HepG2 (cell line): ENCODE data around the gene TOP1. TPM values are rescaled to one million over a fixed set of nuclear protein-coding genes. Genes with fewer than 3 reads are reported as not detected.
A peak's percentile ranks its signal among the peaks of the same experiment; 100 is the strongest.

Experiments
- ARID4A ChIP-seq: sonication (generic); formaldehyde crosslinking; IDR thresholded peaks from 2 replicates; pipeline ENCODE4 v1.5.0; 2020; ENCODE audit warnings: mild to moderate bottlenecking, missing genetic modification reagents, borderline replicate concordance
- DPF2 ChIP-seq: sonication (generic); formaldehyde crosslinking; IDR thresholded peaks from 2 replicates; pipeline ENCODE4 v1.4.0; 2020; ENCODE audit warnings: mild to moderate bottlenecking, low read depth, missing genetic modification reagents, borderline replicate concordance
- E2F2 ChIP-seq: sonication (generic); formaldehyde crosslinking; IDR thresholded peaks from 2 replicates; pipeline ENCODE4 v1.4.0; 2020; ENCODE audit warnings: missing genetic modification reagents, borderline replicate concordance
- EED ChIP-seq: sonication (generic); formaldehyde crosslinking; IDR thresholded peaks from 2 replicates; pipeline ENCODE4 v1.5.0; 2020; ENCODE audit warnings: mild to moderate bottlenecking, missing genetic modification reagents
- EP300 ChIP-seq, 3 experiments: sonication (generic) in 1 of 3; formaldehyde crosslinking in 1 of 3; IDR thresholded peaks; 2 replicates each; pipeline versions ENCODE4 v1.5.1 to v1.6.1; 2011 to 2020; ENCODE audit warnings: low read depth in 2 of 3, low read length in 2 of 3, borderline replicate concordance in 1 of 3, improper control_type of control experiment in 1 of 3, mild to moderate bottlenecking in 1 of 3, missing genetic modification reagents in 1 of 3, moderate library complexity in 1 of 3
- FLYWCH1 ChIP-seq: sonication (generic); formaldehyde crosslinking; IDR thresholded peaks from 2 replicates; pipeline ENCODE4 v1.8.1; 2023; ENCODE audit warnings: mild to moderate bottlenecking, missing genetic modification reagents
- FOSL2 ChIP-seq: sonication (generic); formaldehyde crosslinking; IDR thresholded peaks from 2 replicates; pipeline ENCODE4 v1.4.0; 2020; ENCODE audit warnings: missing genetic modification reagents
- GATAD1 ChIP-seq: IDR thresholded peaks from 2 replicates; pipeline ENCODE4 v1.6.1; 2016; ENCODE audit warnings: missing genetic modification reagents, missing compliant biosample characterization
- KLF12 ChIP-seq: sonication (generic); formaldehyde crosslinking; IDR thresholded peaks from 2 replicates; pipeline ENCODE4 v1.4.0; 2020; ENCODE audit warnings: missing genetic modification reagents, borderline replicate concordance
- KLF15 ChIP-seq: sonication (generic); formaldehyde crosslinking; IDR thresholded peaks from 2 replicates; pipeline ENCODE4 v1.8.1; 2023; ENCODE audit warnings: borderline replicate concordance, mild to moderate bottlenecking, inconsistent platforms, missing genetic modification reagents, mixed read lengths
- MTA1 ChIP-seq: sonication (generic); formaldehyde crosslinking; IDR thresholded peaks from 2 replicates; pipeline ENCODE4 v1.4.0; 2020; ENCODE audit warnings: missing genetic modification reagents, mild to moderate bottlenecking, borderline replicate concordance
- PHF5A ChIP-seq: IDR thresholded peaks from one replicate; pipeline ENCODE4 v1.6.1; 2018; ENCODE audit warnings: low read depth, missing genetic modification reagents; ENCODE audit not compliant: unreplicated experiment
- RXRB ChIP-seq: IDR thresholded peaks from 2 replicates; pipeline ENCODE4 v1.6.1; 2016; ENCODE audit warnings: borderline replicate concordance, missing genetic modification reagents, missing compliant biosample characterization
- SAP130 ChIP-seq: IDR thresholded peaks from 2 replicates; pipeline ENCODE4 v1.6.1; 2016; ENCODE audit warnings: low read depth
- SNAPC2 ChIP-seq: sonication (generic); formaldehyde crosslinking; IDR thresholded peaks from 2 replicates; pipeline ENCODE4 v1.8.1; 2022; ENCODE audit warnings: mild to moderate bottlenecking, missing genetic modification reagents
- SP1 ChIP-seq, 2 experiments: fragments of 450-650 bp in 1 of 2; sonication (generic) in 1 of 2; formaldehyde crosslinking in 1 of 2; IDR thresholded peaks; 2 replicates each; pipeline versions ENCODE4 v1.4.0 to v1.6.1; 2016 to 2020; ENCODE audit warnings: missing genetic modification reagents in 1 of 2
- SRY ChIP-seq: sonication (generic); formaldehyde crosslinking; IDR thresholded peaks from 2 replicates; pipeline ENCODE4 v1.8.0; 2022; ENCODE audit warnings: mild to moderate bottlenecking, missing genetic modification reagents
- TBX2 ChIP-seq: sonication (generic); formaldehyde crosslinking; IDR thresholded peaks from 2 replicates; pipeline ENCODE4 v1.5.0; 2020; ENCODE audit warnings: missing genetic modification reagents, mild to moderate bottlenecking, borderline replicate concordance
- ZBTB38 ChIP-seq: sonication (generic); formaldehyde crosslinking; IDR thresholded peaks from 2 replicates; pipeline ENCODE4 v1.5.1; 2020; ENCODE audit warnings: mild to moderate bottlenecking, missing genetic modification reagents
- ZFP36L2 ChIP-seq: sonication (generic); formaldehyde crosslinking; IDR thresholded peaks from 2 replicates; pipeline ENCODE4 v1.4.0; 2020; ENCODE audit warnings: missing genetic modification reagents
- ZFX ChIP-seq: sonication (generic); formaldehyde crosslinking; IDR thresholded peaks from 2 replicates; pipeline ENCODE4 v1.4.0; 2020; ENCODE audit warnings: mild to moderate bottlenecking, low read depth, missing genetic modification reagents, moderate library complexity
- ZNF235 ChIP-seq: sonication (generic); formaldehyde crosslinking; IDR thresholded peaks from 2 replicates; pipeline ENCODE4 v1.8.1; 2023; ENCODE audit warnings: mild to moderate bottlenecking, missing genetic modification reagents, borderline replicate concordance
- ZNF350 ChIP-seq: sonication (generic); formaldehyde crosslinking; IDR thresholded peaks from 2 replicates; pipeline ENCODE4 v1.4.0; 2020; ENCODE audit warnings: mild to moderate bottlenecking, low read depth, missing genetic modification reagents, borderline replicate concordance
- polyA plus RNA-seq, 8 experiments: library from polyadenylated mRNA; depleted of rRNA in 3 of 8; stranded (reverse) in 7 of 8; unstranded in 1 of 8; fragments of >200 nt; fragmentation: Illumina TruSeq in 4 of 8; extraction: Trizol in 4 of 8; gene quantifications; 2 replicates each; pipeline versions ENCODE4 v1.2.1 to v1.2.3, GENCODE V29; 2011 to 2016; ENCODE audit warnings: low read depth in 4 of 8, missing spikeins in 1 of 8, mixed read lengths in 1 of 8; ENCODE audit not compliant: insufficient read depth in 1 of 8
- total RNA-seq, 5 experiments: library from RNA; depleted of rRNA; stranded (reverse); fragments of >200 nt; fragmentation: Illumina TruSeq; extraction: Trizol; gene quantifications; 2 replicates each; pipeline ENCODE4 v1.2.3, GENCODE V29; 2016; ENCODE audit warnings: low read depth in 1 of 5
- TF ChIP-seq, protein P1 (sequence below): sonication (generic); formaldehyde crosslinking; IDR thresholded peaks from 2 replicates; pipeline ENCODE4 v1.4.0; 2020; ENCODE audit warnings: missing genetic modification reagents

The TOP1 gene
- total and polyA plus RNA-seq, 2 of the 13 experiments (the other 11 are each of a cell fraction or from before 2014, with no cell fraction given): 10.2 to 19.4 TPM

- TF ChIP-seq SNAPC2 (no peak), E2F2 (CRISPR knock-in tag) (peak; percentile 8; the same call in 1 of the 2 replicates), KLF15 (CRISPR knock-in tag) (no peak), SRY (CRISPR knock-in tag) (0 out of 2 replicates have a peak, but pooled peaks have one; percentile 46), ARID4A (CRISPR knock-in tag) (peak; percentile 18; the same call in 1 of the 2 replicates), ZNF235 (0 out of 2 replicates have a peak, but pooled peaks have one; percentile 28), ZNF350 (0 out of 2 replicates have a peak, but pooled peaks have one; percentile 64), FLYWCH1 (no peak), KLF12 (CRISPR knock-in tag) (no peak), MTA1 (CRISPR knock-in tag) (peak; percentile 53; the same call in 1 of the 2 replicates), SP1 (IDR thresholded peaks at IDR 0.05) (no peak), SP1 (CRISPR knock-in tag; IDR thresholded peaks at IDR 0.05) (peak; percentile 74), GATAD1 (CRISPR knock-in tag) (0 out of 2 replicates have a peak, but pooled peaks have one; percentile 60), SAP130 (CRISPR knock-in tag) (peak; percentile 56), EED (CRISPR knock-in tag) (peak; percentile 93), PHF5A (CRISPR knock-in tag) (peak; percentile 83), ZBTB38 (CRISPR knock-in tag) (peak; percentile 84; the same call in 1 of the 2 replicates), DPF2 (CRISPR knock-in tag) (no peak), TBX2 (CRISPR knock-in tag) (peak; percentile 65), ZFX (CRISPR knock-in tag) (peak; percentile 42; the same call in 1 of the 2 replicates), EP300 (IDR thresholded peaks at IDR 0.05; ENCODE audit: low read depth in 2 of 2, low read length in 2 of 2) (no peak), EP300 (CRISPR knock-in tag; IDR thresholded peaks at IDR 0.05; ENCODE audit: borderline replicate concordance) (no peak), RXRB (peak; percentile 60), ZFP36L2 (CRISPR knock-in tag) (no peak), FOSL2 (CRISPR knock-in tag) (peak; percentile 60)
- TF ChIP-seq, protein P1, sequence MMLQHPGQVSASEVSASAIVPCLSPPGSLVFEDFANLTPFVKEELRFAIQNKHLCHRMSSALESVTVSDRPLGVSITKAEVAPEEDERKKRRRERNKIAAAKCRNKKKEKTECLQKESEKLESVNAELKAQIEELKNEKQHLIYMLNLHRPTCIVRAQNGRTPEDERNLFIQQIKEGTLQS (CRISPR knock-in tag): peak; percentile 6; the same call in 1 of the 2 replicates
Measured at GRCh38 chr20:41135187-41135887, 106.7 kb downstream of the TOP1 start (continued).
